CD4-positive, alpha-beta T cell (primary cell): ENCODE measurements around the gene NKAIN2. TPM values are rescaled to one million over a fixed set of nuclear protein-coding genes. Genes with fewer than 3 reads are reported as not detected.
"Not testable (repeated sequence)": the region's sequence is repeated elsewhere in the genome, so short reads cannot be mapped to it uniquely, and the experiment has no call there.

ENCODE experiments used
- ATAC-seq: fragments of 200-7000 bp; cut with Tn5 transposase; one replicate; pipeline ENCODE4 v1.10.0; 2022; ENCODE audit warnings: mild to moderate bottlenecking; ENCODE audit not compliant: poor library complexity
- CTCF ChIA-PET: fragments of 350-600 bp; sonication (Branson Sonifier 250); formaldehyde crosslinking; loops from one replicate; lab custom pipeline; 2021; ENCODE audit warnings: antibody characterized with exemption, inconsistent platforms; lab: Charles Lee
- POLR2A ChIA-PET: fragments of 350-600 bp; sonication (Branson Sonifier 250); formaldehyde crosslinking; loops from one replicate; lab custom pipeline; 2021; ENCODE audit warnings: antibody characterized with exemption, inconsistent platforms; lab: Charles Lee
- DNase-seq, 14 experiments: peaks; one replicate each; pipeline ENCODE4 v3.0.0-alpha.2; 2013 to 2020; ENCODE audit warnings: mixed read lengths in 2 of 14
- H3K27ac ChIP-seq, 2 donors: one replicate each; pipeline versions ENCODE4 v1.5.1 to v1.7.0; 2013; ENCODE audit warnings: low read length in 2 of 2, low read depth in 1 of 2, mild to moderate bottlenecking in 1 of 2
- H3K27me3 ChIP-seq, 2 experiments: 1 replicate in 1 of 2; 2 replicates in 1 of 2; pipeline versions ENCODE4 v1.6.1 to v1.7.0; 2013; ENCODE audit warnings: low read length in 2 of 2, control low read depth in 1 of 2, mild to moderate bottlenecking in 1 of 2, moderate library complexity in 1 of 2; ENCODE audit not compliant: insufficient read depth in 2 of 2, control insufficient read depth in 1 of 2
- H3K36me3 ChIP-seq: one replicate; pipeline ENCODE4 v1.6.1; 2013; ENCODE audit warnings: low read length, control low read depth; ENCODE audit not compliant: insufficient read depth
- H3K4me1 ChIP-seq: one replicate; pipeline ENCODE4 v1.6.1; 2013; ENCODE audit warnings: low read length, control low read depth; ENCODE audit not compliant: insufficient read depth
- H3K4me3 ChIP-seq: one replicate; pipeline ENCODE4 v1.5.1; 2013; ENCODE audit warnings: mild to moderate bottlenecking, low read length, moderate library complexity
- H3K9me3 ChIP-seq, 2 experiments: 1 replicate in 1 of 2; 2 replicates in 1 of 2; pipeline versions ENCODE4 v1.6.1 to v1.7.0; 2013; ENCODE audit warnings: low read length in 2 of 2, mild to moderate bottlenecking in 2 of 2, control low read depth in 1 of 2, moderate library complexity in 1 of 2; ENCODE audit not compliant: control insufficient read depth in 1 of 2, insufficient read depth in 1 of 2
- H3K27ac Mint-ChIP-seq: one replicate; pipeline ENCODE4 v1.8.0; 2020; ENCODE audit warnings: mixed read lengths
- H3K27me3 Mint-ChIP-seq: one replicate; pipeline ENCODE4 v1.8.0; 2021; ENCODE audit warnings: mixed read lengths
- H3K36me3 Mint-ChIP-seq: one replicate; pipeline ENCODE4 v1.8.0; 2021; ENCODE audit warnings: low read depth, mixed read lengths
- H3K4me1 Mint-ChIP-seq: one replicate; pipeline ENCODE4 v1.8.0; 2021; ENCODE audit warnings: low read depth, mixed read lengths
- H3K4me3 Mint-ChIP-seq: one replicate; pipeline ENCODE4 v1.8.0; 2020; ENCODE audit warnings: mild to moderate bottlenecking, mixed read lengths
- H3K9me3 Mint-ChIP-seq: one replicate; pipeline ENCODE4 v1.8.0; 2020; ENCODE audit warnings: mixed read lengths
- intact Hi-C, 2 experiments: fragments of 100-400 bp; cut with DNase I in 1 of 2; cut with micrococcal nuclease in 1 of 2; formaldehyde crosslinking; loops; one replicate each; pipeline versions ENCODE4 v1.15.1 to v1.9.0; 2023 to 2025; cut with DNase I, micrococcal nuclease
- total RNA-seq, 174 experiments: library from RNA in 2 of 174; stranded (reverse) in 2 of 174; gene quantifications; one replicate each; pipeline ENCODE4 v1.2.3 and lab custom pipeline; 2021 to 2026
- TF ChIP-seq, protein P1 (sequence below): fragments of 200-600 bp; IDR thresholded peaks from one replicate; pipeline ENCODE4 v1.8.0; 2022; ENCODE audit warnings: antibody characterized with exemption, mild to moderate bottlenecking

Gene NKAIN2
- total RNA-seq, 2 experiments from 2014 or later = not detected

DNA sequence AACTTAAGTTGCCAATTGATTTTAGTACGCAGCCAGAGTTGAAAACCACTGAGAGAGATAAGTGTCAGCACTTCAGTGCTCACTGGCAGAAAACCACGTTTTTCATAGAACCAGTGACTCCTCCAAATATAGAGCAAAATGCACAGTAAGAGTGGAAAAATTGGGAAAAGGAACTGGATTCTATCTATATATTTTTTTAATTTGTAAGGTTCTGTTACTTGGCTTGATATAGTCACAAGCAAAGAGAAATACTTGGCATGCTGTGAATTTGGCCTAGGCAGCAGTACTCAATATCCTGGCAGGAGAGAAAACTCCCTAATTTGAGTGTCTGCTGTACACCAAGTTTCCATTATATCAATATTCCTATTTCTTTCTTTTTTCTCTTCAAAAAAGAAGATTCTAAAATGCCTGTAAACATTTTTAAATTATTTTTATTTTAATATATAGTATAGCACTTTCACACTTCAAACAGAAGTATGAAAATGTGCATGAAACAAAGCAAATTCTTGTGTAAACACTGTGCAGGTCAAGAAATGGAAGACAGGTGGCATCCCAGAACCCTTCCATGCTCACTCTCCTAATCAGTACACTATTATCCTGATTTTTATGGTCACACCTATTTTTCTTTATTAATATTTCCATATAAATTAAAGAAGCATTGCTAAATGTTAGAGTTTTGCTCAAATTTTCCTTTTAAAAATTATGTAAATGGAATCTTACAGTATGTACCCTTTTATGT, 596.8 kb downstream of the NKAIN2 start:
- DNase-seq (no peak), ATAC-seq (no peak)
- Histone ChIP-seq H3K36me3 (no peaks in the 10 kb centered on the region), H3K27ac (no peak overlapping the region), H3K4me3 (no peak overlapping the region), H3K4me1 (no peaks in the 10 kb centered on the region), H3K9me3 (peaks cover 0 to 4% of the 10 kb centered on the region in 2 experiments), H3K27me3 (no peaks in the 10 kb centered on the region)
- CTCF ChIA-PET = no interaction called here
- Mint-ChIP-seq H3K9me3 (peaks cover 4% of the 10 kb centered on the region), H3K36me3 (no peaks in the 10 kb centered on the region), H3K27ac (no peak overlapping the region), H3K4me1 (no peaks in the 10 kb centered on the region), H3K4me3 (no peak overlapping the region), H3K27me3 (no peaks in the 10 kb centered on the region)
- TF ChIP-seq, protein P1, sequence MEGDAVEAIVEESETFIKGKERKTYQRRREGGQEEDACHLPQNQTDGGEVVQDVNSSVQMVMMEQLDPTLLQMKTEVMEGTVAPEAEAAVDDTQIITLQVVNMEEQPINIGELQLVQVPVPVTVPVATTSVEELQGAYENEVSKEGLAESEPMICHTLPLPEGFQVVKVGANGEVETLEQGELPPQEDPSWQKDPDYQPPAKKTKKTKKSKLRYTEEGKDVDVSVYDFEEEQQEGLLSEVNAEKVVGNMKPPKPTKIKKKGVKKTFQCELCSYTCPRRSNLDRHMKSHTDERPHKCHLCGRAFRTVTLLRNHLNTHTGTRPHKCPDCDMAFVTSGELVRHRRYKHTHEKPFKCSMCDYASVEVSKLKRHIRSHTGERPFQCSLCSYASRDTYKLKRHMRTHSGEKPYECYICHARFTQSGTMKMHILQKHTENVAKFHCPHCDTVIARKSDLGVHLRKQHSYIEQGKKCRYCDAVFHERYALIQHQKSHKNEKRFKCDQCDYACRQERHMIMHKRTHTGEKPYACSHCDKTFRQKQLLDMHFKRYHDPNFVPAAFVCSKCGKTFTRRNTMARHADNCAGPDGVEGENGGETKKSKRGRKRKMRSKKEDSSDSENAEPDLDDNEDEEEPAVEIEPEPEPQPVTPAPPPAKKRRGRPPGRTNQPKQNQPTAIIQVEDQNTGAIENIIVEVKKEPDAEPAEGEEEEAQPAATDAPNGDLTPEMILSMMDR = no peak
- POLR2A ChIA-PET = no interaction called here
- intact Hi-C loops = no loop called here

DNA sequence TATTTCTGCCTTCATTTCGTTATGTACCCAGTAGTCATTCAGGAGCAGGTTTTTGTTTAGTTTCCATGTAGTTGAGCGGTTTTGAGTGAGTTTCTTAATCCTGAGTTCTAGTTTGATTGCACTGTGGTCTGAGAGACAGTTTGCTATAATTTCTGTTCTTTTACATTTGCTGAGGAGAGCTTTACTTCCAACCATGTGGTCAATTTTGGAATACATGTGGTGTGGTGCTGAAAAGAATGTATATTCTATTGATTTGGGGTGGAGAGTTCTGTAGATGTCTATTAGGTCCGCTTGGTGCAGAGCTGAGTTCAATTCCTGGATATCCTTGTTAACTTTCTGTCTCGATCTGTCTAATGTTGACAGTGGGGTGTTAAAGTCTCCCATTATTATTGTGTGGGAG, 606.8 kb downstream of the NKAIN2 start:
- H3K4me3 ChIP-seq, H3K27ac Mint-ChIP-seq, H3K36me3 ChIP-seq, H3K4me1 Mint-ChIP-seq, H3K27me3 ChIP-seq, H3K36me3 Mint-ChIP-seq, H3K9me3 Mint-ChIP-seq, POLR2A ChIA-PET, H3K4me3 Mint-ChIP-seq, intact Hi-C loops, H3K27ac ChIP-seq, DNase-seq, H3K9me3 ChIP-seq, ATAC-seq, H3K4me1 ChIP-seq, CTCF ChIA-PET, H3K27me3 Mint-ChIP-seq: not testable (repeated sequence)

DNA sequence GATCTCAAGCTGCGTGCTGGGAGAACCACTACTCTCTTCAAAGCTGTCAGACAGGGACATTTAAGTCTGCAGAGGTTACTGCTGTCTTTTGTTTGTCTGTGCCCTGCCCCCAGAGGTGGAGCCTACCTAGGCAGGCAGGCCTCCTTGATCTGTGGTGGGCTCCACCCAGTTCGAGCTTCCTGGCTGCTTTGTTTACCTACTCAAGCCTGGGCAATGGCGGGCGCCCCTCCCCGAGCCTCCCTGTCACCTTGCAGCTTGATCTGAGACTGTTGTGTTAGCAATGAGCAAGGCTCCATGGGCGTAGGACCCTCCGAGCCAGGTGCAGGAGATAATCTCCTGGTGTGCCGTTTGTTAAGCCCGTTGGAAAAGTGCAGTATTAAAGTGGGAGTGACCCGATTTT, 609.0 kb downstream of the NKAIN2 start:
- H3K27me3 Mint-ChIP-seq, intact Hi-C loops, H3K9me3 ChIP-seq, CTCF ChIA-PET, H3K4me1 Mint-ChIP-seq, H3K27me3 ChIP-seq, H3K36me3 Mint-ChIP-seq, H3K4me3 Mint-ChIP-seq, H3K4me3 ChIP-seq, H3K9me3 Mint-ChIP-seq, ATAC-seq, H3K4me1 ChIP-seq, H3K27ac Mint-ChIP-seq, POLR2A ChIA-PET, H3K27ac ChIP-seq, DNase-seq, H3K36me3 ChIP-seq: not testable (repeated sequence)

DNA sequence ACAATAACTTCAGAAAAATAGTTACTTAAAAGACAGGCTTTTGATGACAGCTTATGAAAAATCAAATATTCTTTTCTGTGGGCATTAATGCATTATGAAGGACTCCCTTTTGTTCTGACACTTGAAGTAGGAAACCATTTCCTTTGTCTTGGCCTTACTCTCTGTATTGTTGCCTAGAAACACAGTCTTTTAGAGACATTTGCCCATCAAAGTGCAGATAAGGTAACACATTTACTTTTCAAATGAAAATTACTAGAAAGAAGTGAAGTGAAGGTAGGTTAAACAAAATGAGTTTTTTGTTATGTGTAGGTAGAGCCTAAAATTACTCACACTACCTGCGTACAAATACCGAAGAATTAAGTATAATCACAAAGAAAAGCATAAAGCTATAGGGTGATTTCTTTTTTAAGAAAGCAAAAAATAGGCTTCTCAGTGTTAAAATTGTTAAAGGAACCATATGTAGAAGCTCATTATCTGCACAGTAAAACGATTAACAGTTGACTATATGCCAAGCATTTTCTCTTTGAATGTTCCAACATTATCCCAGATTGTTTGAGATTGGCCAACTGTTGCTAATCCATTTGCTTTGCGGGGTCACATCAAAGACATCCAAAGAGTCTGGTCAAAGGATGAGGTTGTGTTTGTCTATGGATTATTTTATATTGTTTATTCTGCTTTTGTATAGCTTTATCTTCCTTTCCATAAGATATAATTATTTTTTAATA, 616.6 kb downstream of the NKAIN2 start:
- Histone ChIP-seq H3K27me3 (no peaks in the 10 kb centered on the region), H3K27ac (no peak overlapping the region), H3K4me1 (no peaks in the 10 kb centered on the region), H3K4me3 (no peak overlapping the region), H3K36me3 (no peaks in the 10 kb centered on the region), H3K9me3 (no peaks in the 10 kb centered on the region)
- intact Hi-C loops = no loop called here
- ChIA-PET POLR2A (no interaction called here), CTCF (no interaction called here)
- no peaks in the 10 kb centered on the region for H3K4me1 Mint-ChIP-seq
- no peaks in the 10 kb centered on the region for H3K27me3 Mint-ChIP-seq
- no peak overlapping the region for H3K4me3 Mint-ChIP-seq
- TF ChIP-seq, protein P1 = no peak
- DNase-seq (no peak), ATAC-seq (no peak)
- H3K27ac Mint-ChIP-seq = no peak overlapping the region
- H3K36me3 Mint-ChIP-seq = no peaks in the 10 kb centered on the region
- no peaks in the 10 kb centered on the region for H3K9me3 Mint-ChIP-seq
